OCI-LY7 (cell line): ENCODE data around the gene SLC11A2. TPM values are rescaled to one million over a fixed set of nuclear protein-coding genes. Genes with fewer than 3 reads are reported as not detected.

Experiments
- BruUV-seq: library from RNA; stranded (reverse); fragments of 400-500 nt; replicated peaks from 2 replicates; lab custom pipeline; 2021; lab: Mats Ljungman, UMichigan
- CTCF ChIA-PET: fragments of 300-600 bp; sonication (Branson Sonifier 250); formaldehyde crosslinking; loops from one replicate; lab custom pipeline; 2022; ENCODE audit warnings: antibody characterized with exemption; ENCODE audit not compliant: unreplicated experiment; lab: Charles Lee
- POLR2A ChIA-PET: fragments of 300-600 bp; sonication (Branson Sonifier 250); formaldehyde crosslinking; loops from one replicate; lab custom pipeline; 2022; ENCODE audit warnings: antibody characterized with exemption; lab: Charles Lee
- DNase-seq: peaks from one replicate; pipeline ENCODE4 v3.0.0-alpha.2; 2015; ENCODE audit warnings: low spot score
- H2AFZ ChIP-seq: fragments of 200-600 bp; sonication (generic), shearing (Covaris generic); 2 replicates; pipeline ENCODE4 v1.6.1; 2014; ENCODE audit warnings: mild to moderate bottlenecking, antibody characterized with exemption, low read length, moderate library complexity
- H3K27ac ChIP-seq: fragments of 200-600 bp; sonication (generic); 2 replicates; pipeline ENCODE4 v1.5.1; 2014; ENCODE audit warnings: mixed run types, low read depth, mild to moderate bottlenecking, moderate library complexity, low read length, inconsistent platforms; ENCODE audit not compliant: poor library complexity, severe bottlenecking
- H3K36me3 ChIP-seq: fragments of 200-600 bp; sonication (generic); 2 replicates; pipeline ENCODE4 v1.6.1; 2014; ENCODE audit warnings: mild to moderate bottlenecking, antibody characterized with exemption, low read length, moderate library complexity, mixed read lengths; ENCODE audit not compliant: insufficient read depth
- H3K4me1 ChIP-seq: fragments of 200-600 bp; sonication (generic); 2 replicates; pipeline ENCODE4 v1.5.1; 2014; ENCODE audit warnings: mild to moderate bottlenecking, low read length; ENCODE audit not compliant: insufficient read depth, poor library complexity, severe bottlenecking
- H3K4me2 ChIP-seq: fragments of 200-600 bp; sonication (generic); 2 replicates; pipeline ENCODE4 v1.6.1; 2014; ENCODE audit warnings: mild to moderate bottlenecking, low read length
- H3K4me3 ChIP-seq: fragments of 200-600 bp; sonication (generic); 2 replicates; pipeline ENCODE4 v1.5.1; 2014; ENCODE audit warnings: mild to moderate bottlenecking, low read depth, low read length; ENCODE audit not compliant: poor library complexity, severe bottlenecking
- H3K79me2 ChIP-seq: fragments of 200-600 bp; sonication (generic); 2 replicates; pipeline ENCODE4 v1.6.1; 2016; ENCODE audit warnings: low read depth, mild to moderate bottlenecking, low read length, moderate library complexity, mixed read lengths; ENCODE audit not compliant: insufficient read depth
- H3K9me2 ChIP-seq: fragments of 200-600 bp; sonication (generic); 2 replicates; pipeline ENCODE4 v1.6.1; 2016; ENCODE audit warnings: mild to moderate bottlenecking, low read length, mixed read lengths; ENCODE audit not compliant: insufficient read depth
- H3K9me3 ChIP-seq: fragments of 200-600 bp; sonication (generic); 2 replicates; pipeline ENCODE4 v1.6.1; 2014; ENCODE audit warnings: mild to moderate bottlenecking, mixed run types, low read length, mixed read lengths
- H4K20me1 ChIP-seq: fragments of 200-600 bp; sonication (generic); 2 replicates; pipeline ENCODE4 v1.6.1; 2014; ENCODE audit warnings: mild to moderate bottlenecking, antibody characterized with exemption, low read length, moderate library complexity, mixed read lengths; ENCODE audit not compliant: insufficient read depth
- EZH2phosphoT487 ChIP-seq: fragments of 200-600 bp; sonication (generic); IDR thresholded peaks from 2 replicates; pipeline ENCODE4 v1.6.1; 2018; ENCODE audit warnings: low read depth, borderline replicate concordance, mild to moderate bottlenecking, mixed run types, antibody characterized with exemption, low read length, moderate library complexity, mixed read lengths
- intact Hi-C: fragments of 100-400 bp; cut with micrococcal nuclease; formaldehyde crosslinking; loops from one replicate; pipeline ENCODE4 v1.10.0; 2022; ENCODE audit not compliant: unreplicated experiment
- total RNA-seq, 2 experiments: library from RNA; depleted of rRNA in 1 of 2; stranded (reverse); fragments of >200 nt in 1 of 2; shearing (Covaris generic) in 1 of 2; gene quantifications; 2 replicates each; pipeline ENCODE4 v1.2.3, GENCODE V29; 2014 to 2022
- TF ChIP-seq, protein P1 (sequence below): fragments of 200-600 bp; sonication (generic); conservative IDR thresholded peaks from 2 replicates; pipeline ENCODE4 v1.5.1; 2014; ENCODE audit warnings: mild to moderate bottlenecking, antibody characterized with exemption, low read length, moderate library complexity, mixed read lengths

SLC11A2 gene
- total RNA-seq, 2 experiments from 2014 or later: 35.0 to 43.6 TPM

GRCh38 chr12:50953047-50953446 lies 73.1 kb downstream of the SLC11A2 start:
- no peak overlapping the region for H3K27ac ChIP-seq
- peaks cover 4% of the 10 kb centered on the region for H3K4me1 ChIP-seq
- ChIA-PET CTCF (no interaction called here), POLR2A (no interaction called here)
- H2AFZ ChIP-seq: no peak overlapping the region
- H4K20me1 ChIP-seq: no peaks in the 10 kb centered on the region
- no peaks in the 10 kb centered on the region for H3K79me2 ChIP-seq
- TF ChIP-seq, protein P1, sequence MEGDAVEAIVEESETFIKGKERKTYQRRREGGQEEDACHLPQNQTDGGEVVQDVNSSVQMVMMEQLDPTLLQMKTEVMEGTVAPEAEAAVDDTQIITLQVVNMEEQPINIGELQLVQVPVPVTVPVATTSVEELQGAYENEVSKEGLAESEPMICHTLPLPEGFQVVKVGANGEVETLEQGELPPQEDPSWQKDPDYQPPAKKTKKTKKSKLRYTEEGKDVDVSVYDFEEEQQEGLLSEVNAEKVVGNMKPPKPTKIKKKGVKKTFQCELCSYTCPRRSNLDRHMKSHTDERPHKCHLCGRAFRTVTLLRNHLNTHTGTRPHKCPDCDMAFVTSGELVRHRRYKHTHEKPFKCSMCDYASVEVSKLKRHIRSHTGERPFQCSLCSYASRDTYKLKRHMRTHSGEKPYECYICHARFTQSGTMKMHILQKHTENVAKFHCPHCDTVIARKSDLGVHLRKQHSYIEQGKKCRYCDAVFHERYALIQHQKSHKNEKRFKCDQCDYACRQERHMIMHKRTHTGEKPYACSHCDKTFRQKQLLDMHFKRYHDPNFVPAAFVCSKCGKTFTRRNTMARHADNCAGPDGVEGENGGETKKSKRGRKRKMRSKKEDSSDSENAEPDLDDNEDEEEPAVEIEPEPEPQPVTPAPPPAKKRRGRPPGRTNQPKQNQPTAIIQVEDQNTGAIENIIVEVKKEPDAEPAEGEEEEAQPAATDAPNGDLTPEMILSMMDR: 0 out of 2 replicates have a peak, but pooled peaks have one; percentile 24
- TF ChIP-seq EZH2phosphoT487: no peak
- intact Hi-C loops: no loop called here
- H3K9me2 ChIP-seq: no peaks in the 10 kb centered on the region
- BruUV-seq: no TSS peak
- no peak for DNase-seq
- no peaks in the 10 kb centered on the region for H3K9me3 ChIP-seq
- no peak overlapping the region for H3K4me2 ChIP-seq
- no peaks in the 10 kb centered on the region for H3K36me3 ChIP-seq
- H3K4me3 ChIP-seq: no peak overlapping the region

DNA sequence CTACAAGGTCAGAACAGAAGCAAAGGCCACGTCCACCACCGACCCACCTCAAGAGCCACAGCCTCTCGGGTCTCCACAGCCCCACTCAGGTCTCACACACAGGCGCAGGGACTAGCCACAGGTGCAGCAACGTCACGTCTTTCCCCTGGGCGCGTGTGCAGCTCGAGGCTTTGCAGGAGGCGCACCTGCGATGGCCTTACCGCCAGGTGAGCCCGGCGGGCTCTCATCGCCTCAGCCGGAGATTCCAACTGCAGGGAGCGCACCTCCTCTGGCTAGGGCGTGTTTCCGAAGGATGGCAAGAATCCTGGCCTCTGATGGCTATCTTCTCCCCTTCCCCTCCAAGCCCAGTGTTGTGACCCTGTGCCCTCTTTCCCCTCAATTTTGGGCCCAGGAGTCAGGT lies 73.7 kb downstream of the SLC11A2 start, which contains the start of gene HIGD1C:
Gene HIGD1C (plus strand): TSS at position 35 of the 400 bp plus-strand sequence. CDS start 1,455 bp downstream, outside the sequence.
- POLR2A ChIA-PET: no interaction called here
- TF ChIP-seq, protein P1: no peak
- no peak for TF ChIP-seq EZH2phosphoT487
- BruUV-seq: no TSS peak
- H3K4me2 ChIP-seq: no peak within 1 kb of the TSS
- no peak within 1 kb of the TSS for H3K27ac ChIP-seq
- CTCF ChIA-PET: no interaction called here
- H3K36me3 ChIP-seq: no peaks in the 10 kb centered on the region
- no peaks in the 10 kb centered on the region for H3K79me2 ChIP-seq
- no peaks in the 10 kb centered on the region for H3K9me3 ChIP-seq
- intact Hi-C loops: no loop called here
- DNase-seq: no peak
- no peak within 1 kb of the TSS for H2AFZ ChIP-seq
- H3K9me2 ChIP-seq: no peaks in the 10 kb centered on the region
- peaks cover 4% of the 10 kb centered on the region for H3K4me1 ChIP-seq
- H3K4me3 ChIP-seq: no peak within 1 kb of the TSS
- no peaks in the 10 kb centered on the region for H4K20me1 ChIP-seq

DNA sequence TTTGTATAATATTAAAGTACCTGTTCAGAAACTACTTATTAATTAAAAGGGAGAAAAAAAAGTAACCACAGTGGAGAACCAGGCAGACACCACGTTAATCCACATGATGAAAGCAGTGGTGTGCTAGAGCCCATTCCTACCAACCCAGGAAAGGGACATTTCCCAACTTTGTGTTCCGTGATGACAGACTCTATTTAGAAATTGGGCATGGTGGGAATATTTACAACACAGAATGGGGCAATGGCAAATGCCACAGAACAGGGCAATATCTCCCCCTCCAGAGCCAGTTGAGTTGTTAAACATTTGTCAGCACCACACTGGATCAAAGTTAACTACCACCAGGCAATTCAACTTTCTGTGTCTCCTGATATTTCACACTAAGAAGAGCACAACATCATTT lies 75.1 kb downstream of the SLC11A2 start:
- intact Hi-C loops: no loop called here
- Histone ChIP-seq H3K27ac (no peak overlapping the region), H3K4me2 (no peak overlapping the region), H3K36me3 (no peaks in the 10 kb centered on the region), H3K9me3 (no peaks in the 10 kb centered on the region), H3K4me3 (no peak overlapping the region), H3K9me2 (no peaks in the 10 kb centered on the region), H2AFZ (no peak overlapping the region), H4K20me1 (no peaks in the 10 kb centered on the region), H3K4me1 (no peaks in the 10 kb centered on the region), H3K79me2 (no peaks in the 10 kb centered on the region)
- ChIA-PET CTCF (no interaction called here), POLR2A (no interaction called here)
- no peak for TF ChIP-seq EZH2phosphoT487
- TF ChIP-seq, protein P1: no peak
- no TSS peak for BruUV-seq
- DNase-seq: no peak
